ENCODE data around the gene MSI2. TPM values are rescaled to one million over a fixed set of nuclear protein-coding genes. Genes with fewer than 3 reads are reported as not detected.

Gene MSI2
- total and polyA plus RNA-seq, 12 donors: 32.6 to 411 (median 148) TPM

DNA sequence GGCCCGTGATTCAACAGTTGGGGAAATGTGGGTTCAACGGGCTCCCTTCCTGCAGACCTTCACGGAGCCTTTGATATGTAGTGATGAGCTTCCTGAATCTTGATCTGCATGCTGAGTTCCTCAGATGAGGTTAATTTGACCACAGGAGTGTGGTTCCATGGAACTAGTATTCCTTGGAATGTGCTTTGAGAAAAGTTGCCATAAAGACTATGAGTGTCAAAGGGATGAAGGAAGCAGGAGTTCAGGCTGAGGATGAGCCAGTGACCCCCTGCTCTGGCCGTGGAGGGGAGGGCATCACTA lies 229.2 kb downstream of the MSI2 start:
- H3K4me3 ChIP-seq: no peak overlapping the region
- peaks cover 28 to 70% of the 10 kb centered on the region in 2 donors for H3K4me1 ChIP-seq (replicated peaks in 1 of 2)
- H3K36me3 ChIP-seq (replicated peaks in 1 of 2): no peaks in the 10 kb centered on the region
- H3K27ac ChIP-seq: no peak overlapping the region
- WGBS, 4 donors: 76 to 83% (median 79%) methylated on average over 4 of the region's 4 CpGs
- H3K27me3 ChIP-seq: no peaks in the 10 kb centered on the region
- TF ChIP-seq, protein P1, sequence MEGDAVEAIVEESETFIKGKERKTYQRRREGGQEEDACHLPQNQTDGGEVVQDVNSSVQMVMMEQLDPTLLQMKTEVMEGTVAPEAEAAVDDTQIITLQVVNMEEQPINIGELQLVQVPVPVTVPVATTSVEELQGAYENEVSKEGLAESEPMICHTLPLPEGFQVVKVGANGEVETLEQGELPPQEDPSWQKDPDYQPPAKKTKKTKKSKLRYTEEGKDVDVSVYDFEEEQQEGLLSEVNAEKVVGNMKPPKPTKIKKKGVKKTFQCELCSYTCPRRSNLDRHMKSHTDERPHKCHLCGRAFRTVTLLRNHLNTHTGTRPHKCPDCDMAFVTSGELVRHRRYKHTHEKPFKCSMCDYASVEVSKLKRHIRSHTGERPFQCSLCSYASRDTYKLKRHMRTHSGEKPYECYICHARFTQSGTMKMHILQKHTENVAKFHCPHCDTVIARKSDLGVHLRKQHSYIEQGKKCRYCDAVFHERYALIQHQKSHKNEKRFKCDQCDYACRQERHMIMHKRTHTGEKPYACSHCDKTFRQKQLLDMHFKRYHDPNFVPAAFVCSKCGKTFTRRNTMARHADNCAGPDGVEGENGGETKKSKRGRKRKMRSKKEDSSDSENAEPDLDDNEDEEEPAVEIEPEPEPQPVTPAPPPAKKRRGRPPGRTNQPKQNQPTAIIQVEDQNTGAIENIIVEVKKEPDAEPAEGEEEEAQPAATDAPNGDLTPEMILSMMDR (IDR thresholded peaks at IDR 0.05): no peak
- TF ChIP-seq POLR2A (IDR thresholded peaks at IDR 0.05): no peak
- DNase-seq: no peak
- H3K9me3 ChIP-seq (replicated peaks in 1 of 3): no peaks in the 10 kb centered on the region
- intact Hi-C loops (cut with DNase I): no loop called here

DNA sequence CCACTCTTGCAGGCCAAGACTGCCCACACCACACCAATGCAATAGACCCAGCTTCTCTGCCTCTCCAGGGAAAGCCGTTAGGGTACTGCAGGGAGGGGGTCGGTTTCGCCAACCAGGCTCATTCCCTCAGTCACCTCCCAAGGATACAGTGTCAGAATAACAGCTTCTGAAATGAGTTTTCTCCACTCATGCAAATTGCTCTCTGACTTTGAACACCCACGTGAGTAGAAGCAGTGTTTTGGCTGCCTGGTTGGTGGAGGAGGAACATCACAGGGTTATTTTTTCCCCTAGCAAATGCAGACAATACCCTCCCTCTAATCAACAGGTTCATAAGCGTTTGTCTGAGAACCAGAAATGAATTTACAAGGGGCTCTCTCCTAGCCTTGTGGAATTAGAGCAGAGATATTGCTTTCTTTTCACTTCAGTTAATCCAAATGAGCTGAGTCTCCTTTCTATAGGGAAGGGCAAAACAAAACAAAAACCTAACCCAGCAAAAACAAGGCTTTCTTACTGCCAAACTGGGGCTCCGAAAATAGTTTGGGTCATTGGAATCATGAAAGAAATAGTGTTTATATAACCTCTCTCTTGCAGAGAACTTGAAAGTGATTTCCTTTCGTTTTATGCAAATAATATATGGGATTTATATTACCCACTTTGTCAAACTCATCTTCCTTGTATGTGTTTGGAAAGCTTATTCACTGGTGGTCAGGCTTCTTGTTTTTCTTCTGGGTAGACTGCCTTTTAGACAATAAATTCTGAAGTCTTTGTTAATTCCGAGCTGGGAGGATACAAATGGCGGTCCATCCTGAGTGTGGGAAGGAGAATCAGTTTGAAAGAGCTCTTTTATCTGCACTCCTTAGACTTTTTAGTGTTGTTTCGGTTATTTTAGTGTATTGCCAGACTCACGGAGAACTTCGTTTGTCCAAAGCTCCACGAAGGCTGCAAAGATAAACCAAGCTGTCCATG lies 229.9 kb downstream of the MSI2 start:
- no peaks in the 10 kb centered on the region for H3K27me3 ChIP-seq
- TF ChIP-seq POLR2A (IDR thresholded peaks at IDR 0.05): no peak
- TF ChIP-seq, protein P1 (IDR thresholded peaks at IDR 0.05): no peak
- peaks cover 27 to 70% of the 10 kb centered on the region in 2 donors for H3K4me1 ChIP-seq (replicated peaks in 1 of 2)
- peak overlapping the region in 2 of 5 donors; percentile 16 to 18 for H3K27ac ChIP-seq
- 54 to 76% (median 71%) methylated on average over 13 of the region's 13 CpGs for WGBS, 4 donors
- H3K9me3 ChIP-seq (replicated peaks in 1 of 3): no peaks in the 10 kb centered on the region
- no peaks in the 10 kb centered on the region for H3K36me3 ChIP-seq (replicated peaks in 1 of 2)
- DNase-seq: no peak
- intact Hi-C loops (cut with DNase I): no loop called here
- no peak overlapping the region for H3K4me3 ChIP-seq

DNA sequence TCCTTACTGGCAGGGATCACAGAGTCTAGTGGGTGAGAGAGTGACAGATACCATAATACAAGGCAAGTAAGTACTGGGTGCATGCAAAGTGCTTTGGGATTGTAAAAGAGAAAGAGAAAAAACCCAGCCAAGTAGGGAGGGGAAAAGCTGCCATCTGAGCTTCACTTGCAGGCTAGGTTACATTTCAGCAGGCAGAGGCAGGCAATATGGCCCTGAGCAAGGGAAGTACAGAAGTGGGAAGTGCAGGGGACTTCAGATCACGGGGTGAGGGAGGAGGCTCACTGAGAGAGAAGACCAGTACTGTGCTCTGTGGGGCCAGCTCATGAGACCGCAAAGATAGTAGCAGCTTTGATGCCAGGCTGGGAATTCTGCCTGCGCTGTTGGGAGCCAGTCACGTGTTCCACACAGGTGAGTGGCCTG lies 230.6 kb downstream of the MSI2 start:
- H3K27me3 ChIP-seq: no peaks in the 10 kb centered on the region
- intact Hi-C loops (cut with DNase I): no loop called here
- no peak overlapping the region for H3K4me3 ChIP-seq
- H3K9me3 ChIP-seq (replicated peaks in 1 of 3): no peaks in the 10 kb centered on the region
- DNase-seq: no peak
- no peak overlapping the region for H3K27ac ChIP-seq
- TF ChIP-seq, protein P1 (IDR thresholded peaks at IDR 0.05): no peak
- TF ChIP-seq POLR2A (IDR thresholded peaks at IDR 0.05): no peak
- 66 to 88% (median 77%) methylated on average over 4 of the region's 4 CpGs for WGBS, 4 donors
- H3K36me3 ChIP-seq (replicated peaks in 1 of 2): no peaks in the 10 kb centered on the region
- H3K4me1 ChIP-seq (replicated peaks in 1 of 2): peaks cover 27 to 70% of the 10 kb centered on the region in 2 donors

DNA sequence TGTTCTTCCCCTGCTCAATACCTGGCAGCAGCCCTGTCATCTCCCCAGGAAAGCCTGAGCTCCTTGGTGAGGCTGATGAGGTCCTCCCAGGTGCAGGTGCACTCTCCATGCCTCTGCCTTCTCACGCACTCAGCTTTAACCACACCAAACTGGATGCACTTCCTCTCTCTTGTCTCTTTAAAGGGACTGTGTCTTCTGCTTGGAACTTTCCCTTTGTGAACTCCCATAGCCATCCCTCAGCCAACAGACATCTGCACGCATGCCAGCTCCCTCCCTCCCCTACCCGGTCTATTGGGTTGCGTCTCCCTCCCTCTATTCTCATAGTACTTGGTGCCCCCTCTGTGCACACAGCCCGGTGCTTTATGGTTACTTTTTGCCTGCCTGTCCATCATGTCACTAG lies 231.2 kb downstream of the MSI2 start:
- Histone ChIP-seq H3K9me3 (replicated peaks in 1 of 3) (no peaks in the 10 kb centered on the region), H3K4me3 (no peak overlapping the region), H3K27me3 (no peaks in the 10 kb centered on the region), H3K27ac (no peak overlapping the region), H3K36me3 (replicated peaks in 1 of 2) (no peaks in the 10 kb centered on the region), H3K4me1 (replicated peaks in 1 of 2) (peaks cover 24 to 69% of the 10 kb centered on the region in 2 donors)
- DNase-seq: no peak
- WGBS, 4 donors: 73 to 79% (median 76%) methylated on average over 5 of the region's 5 CpGs
- TF ChIP-seq, protein P1 (IDR thresholded peaks at IDR 0.05): no peak
- TF ChIP-seq POLR2A (IDR thresholded peaks at IDR 0.05): no peak
- intact Hi-C loops (cut with DNase I): no loop called here

All from adrenal gland (tissue), 12 donors.